Measurements from ENCODE around the gene CUTC.

Gene CUTC

DNA sequence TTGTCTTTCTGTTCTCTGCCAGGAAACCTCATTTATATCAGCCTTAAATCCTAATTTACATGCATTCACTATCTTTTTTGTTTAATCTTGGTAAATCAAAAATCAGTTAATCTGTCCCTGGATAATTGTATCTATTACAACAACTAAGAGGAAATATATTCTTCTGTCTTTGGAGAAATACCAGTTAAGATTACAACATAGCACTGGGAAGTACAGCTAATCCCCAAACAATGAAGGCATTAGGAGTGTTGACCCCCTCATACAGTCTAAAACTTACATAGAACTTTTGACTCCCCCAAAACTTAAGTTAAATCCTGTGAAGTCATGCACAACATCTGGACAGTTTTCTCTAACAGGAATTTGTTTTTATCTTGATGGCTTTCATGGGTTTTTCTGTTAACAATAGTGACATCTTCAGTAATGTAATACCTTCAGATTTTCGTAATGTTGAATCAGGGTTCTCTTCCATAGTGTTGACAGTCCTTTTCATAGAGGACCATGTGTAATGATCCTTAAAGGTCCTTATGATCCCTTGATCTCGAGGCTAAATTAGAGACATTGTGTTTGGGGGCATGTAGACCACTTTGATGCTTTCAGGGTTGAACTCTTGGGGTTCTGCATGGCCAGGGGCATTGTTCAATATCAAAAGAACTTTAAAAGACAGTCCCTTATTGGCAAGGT lies 26.3 kb downstream of the CUTC start:
- TF ChIP-seq, protein P1, sequence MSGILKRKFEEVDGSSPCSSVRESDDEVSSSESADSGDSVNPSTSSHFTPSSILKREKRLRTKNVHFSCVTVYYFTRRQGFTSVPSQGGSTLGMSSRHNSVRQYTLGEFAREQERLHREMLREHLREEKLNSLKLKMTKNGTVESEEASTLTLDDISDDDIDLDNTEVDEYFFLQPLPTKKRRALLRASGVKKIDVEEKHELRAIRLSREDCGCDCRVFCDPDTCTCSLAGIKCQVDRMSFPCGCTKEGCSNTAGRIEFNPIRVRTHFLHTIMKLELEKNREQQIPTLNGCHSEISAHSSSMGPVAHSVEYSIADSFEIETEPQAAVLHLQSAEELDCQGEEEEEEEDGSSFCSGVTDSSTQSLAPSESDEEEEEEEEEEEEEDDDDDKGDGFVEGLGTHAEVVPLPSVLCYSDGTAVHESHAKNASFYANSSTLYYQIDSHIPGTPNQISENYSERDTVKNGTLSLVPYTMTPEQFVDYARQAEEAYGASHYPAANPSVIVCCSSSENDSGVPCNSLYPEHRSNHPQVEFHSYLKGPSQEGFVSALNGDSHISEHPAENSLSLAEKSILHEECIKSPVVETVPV (CRISPR knock-in tag; IDR thresholded peaks at IDR 0.05), result no peak
- TF ChIP-seq TCF4 (CRISPR knock-in tag; IDR thresholded peaks at IDR 0.05; ENCODE audit: borderline replicate concordance) (no peak), RARB (CRISPR knock-in tag; IDR thresholded peaks at IDR 0.05) (no peak), GLIS3 (CRISPR knock-in tag; IDR thresholded peaks at IDR 0.05) (no peak), OSR1 (CRISPR knock-in tag; IDR thresholded peaks at IDR 0.05) (no peak), ZFP30 (CRISPR knock-in tag; IDR thresholded peaks at IDR 0.05) (no peak), CSDC2 (CRISPR knock-in tag; IDR thresholded peaks at IDR 0.05) (no peak), BACH2 (CRISPR knock-in tag; IDR thresholded peaks at IDR 0.05; ENCODE audit: borderline replicate concordance) (no peak), ZNF8 (CRISPR knock-in tag; IDR thresholded peaks at IDR 0.05) (no peak), TSHZ2 (CRISPR knock-in tag; IDR thresholded peaks at IDR 0.05) (no peak), ARNTL (CRISPR knock-in tag; IDR thresholded peaks at IDR 0.05; ENCODE audit: borderline replicate concordance, low read depth) (no peak), PPARA (CRISPR knock-in tag; IDR thresholded peaks at IDR 0.05; ENCODE audit: borderline replicate concordance) (no peak), ZC3H10 (CRISPR knock-in tag; IDR thresholded peaks at IDR 0.05) (no peak), SNAI2 (CRISPR knock-in tag; IDR thresholded peaks at IDR 0.05) (no peak), ZNF565 (CRISPR knock-in tag; conservative IDR thresholded peaks at IDR 0.05; ENCODE audit: low read depth) (no peak), CREB5 (CRISPR knock-in tag; IDR thresholded peaks at IDR 0.05; ENCODE audit: low read depth) (no peak), ISL1 (CRISPR knock-in tag; IDR thresholded peaks at IDR 0.05) (no peak), POU6F1 (CRISPR knock-in tag; IDR thresholded peaks at IDR 0.05; ENCODE audit: borderline replicate concordance, low read depth) (no peak), TOX (CRISPR knock-in tag; IDR thresholded peaks at IDR 0.05; ENCODE audit: borderline replicate concordance) (no peak)
- ATAC-seq, result no peak

DNA sequence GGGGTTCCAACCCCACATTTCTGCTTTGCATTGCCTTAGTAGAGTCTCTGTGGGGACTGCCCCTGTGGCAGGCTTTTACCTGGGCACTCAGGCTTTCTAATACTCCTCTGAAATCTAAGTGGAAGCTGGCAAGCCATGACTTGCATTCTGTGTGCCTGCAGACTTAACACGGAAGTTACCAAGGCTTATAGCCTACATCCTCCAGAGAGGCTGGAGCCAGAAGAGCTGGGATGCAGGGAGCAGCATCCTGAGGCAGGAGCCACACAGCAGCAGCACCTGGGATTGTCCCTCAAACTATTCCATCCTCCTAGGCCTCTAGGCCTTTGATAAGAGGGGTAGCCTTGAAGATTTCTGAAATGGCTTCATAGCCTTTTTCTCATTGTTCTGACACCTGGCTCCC lies 28.3 kb downstream of the CUTC start:
- TF ChIP-seq SNAI2 (CRISPR knock-in tag; IDR thresholded peaks at IDR 0.05) (no peak), ZNF565 (CRISPR knock-in tag; conservative IDR thresholded peaks at IDR 0.05; ENCODE audit: low read depth) (no peak), ARNTL (CRISPR knock-in tag; IDR thresholded peaks at IDR 0.05; ENCODE audit: borderline replicate concordance, low read depth) (no peak), OSR1 (CRISPR knock-in tag; IDR thresholded peaks at IDR 0.05) (no peak), RARB (CRISPR knock-in tag; IDR thresholded peaks at IDR 0.05) (no peak), POU6F1 (CRISPR knock-in tag; IDR thresholded peaks at IDR 0.05; ENCODE audit: borderline replicate concordance, low read depth) (no peak), ZC3H10 (CRISPR knock-in tag; IDR thresholded peaks at IDR 0.05) (no peak), ISL1 (CRISPR knock-in tag; IDR thresholded peaks at IDR 0.05) (no peak), GLIS3 (CRISPR knock-in tag; IDR thresholded peaks at IDR 0.05) (no peak)
- TF ChIP-seq, protein P2, sequence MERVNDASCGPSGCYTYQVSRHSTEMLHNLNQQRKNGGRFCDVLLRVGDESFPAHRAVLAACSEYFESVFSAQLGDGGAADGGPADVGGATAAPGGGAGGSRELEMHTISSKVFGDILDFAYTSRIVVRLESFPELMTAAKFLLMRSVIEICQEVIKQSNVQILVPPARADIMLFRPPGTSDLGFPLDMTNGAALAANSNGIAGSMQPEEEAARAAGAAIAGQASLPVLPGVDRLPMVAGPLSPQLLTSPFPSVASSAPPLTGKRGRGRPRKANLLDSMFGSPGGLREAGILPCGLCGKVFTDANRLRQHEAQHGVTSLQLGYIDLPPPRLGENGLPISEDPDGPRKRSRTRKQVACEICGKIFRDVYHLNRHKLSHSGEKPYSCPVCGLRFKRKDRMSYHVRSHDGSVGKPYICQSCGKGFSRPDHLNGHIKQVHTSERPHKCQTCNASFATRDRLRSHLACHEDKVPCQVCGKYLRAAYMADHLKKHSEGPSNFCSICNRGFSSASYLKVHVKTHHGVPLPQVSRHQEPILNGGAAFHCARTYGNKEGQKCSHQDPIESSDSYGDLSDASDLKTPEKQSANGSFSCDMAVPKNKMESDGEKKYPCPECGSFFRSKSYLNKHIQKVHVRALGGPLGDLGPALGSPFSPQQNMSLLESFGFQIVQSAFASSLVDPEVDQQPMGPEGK (CRISPR knock-in tag; IDR thresholded peaks at IDR 0.05; ENCODE audit: borderline replicate concordance), result no peak
- TF ChIP-seq, protein P1 (CRISPR knock-in tag; IDR thresholded peaks at IDR 0.05), result no peak
- ATAC-seq, result no peak
